GM19328 (cell line): ENCODE data around the gene FIBCD1.
"Not testable (repeated sequence)": the region's sequence is repeated elsewhere in the genome, so short reads cannot be mapped to it uniquely, and the experiment has no call there.

Source experiments
- ATAC-seq: cut with Tn5 transposase; IDR thresholded peaks from one replicate; pipeline ENCODE4 v1.9.1; 2021; ENCODE audit warnings: mild to moderate bottlenecking, moderate library complexity; ENCODE audit not compliant: unreplicated experiment

The FIBCD1 gene

DNA sequence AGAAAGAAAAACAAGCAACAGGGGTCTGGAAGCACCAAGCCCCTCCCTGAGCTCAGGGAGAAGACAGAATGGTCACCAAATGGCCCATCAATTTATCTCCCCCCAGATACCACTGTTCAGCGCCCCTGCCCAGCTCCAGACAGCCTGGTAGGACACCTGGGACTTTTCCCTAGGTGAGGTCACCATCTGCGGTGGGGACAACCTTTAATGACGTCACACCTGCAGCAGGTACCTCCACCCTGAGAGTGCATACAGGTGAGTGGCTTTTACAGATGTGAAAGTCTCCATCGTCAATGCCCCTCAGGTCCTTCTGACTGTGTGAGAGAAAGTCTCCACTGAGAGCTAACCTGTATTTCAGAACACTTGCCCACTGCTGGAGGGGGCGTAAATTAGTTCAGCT lies 35.6 kb upstream of the FIBCD1 start:
- ATAC-seq: no peak

DNA sequence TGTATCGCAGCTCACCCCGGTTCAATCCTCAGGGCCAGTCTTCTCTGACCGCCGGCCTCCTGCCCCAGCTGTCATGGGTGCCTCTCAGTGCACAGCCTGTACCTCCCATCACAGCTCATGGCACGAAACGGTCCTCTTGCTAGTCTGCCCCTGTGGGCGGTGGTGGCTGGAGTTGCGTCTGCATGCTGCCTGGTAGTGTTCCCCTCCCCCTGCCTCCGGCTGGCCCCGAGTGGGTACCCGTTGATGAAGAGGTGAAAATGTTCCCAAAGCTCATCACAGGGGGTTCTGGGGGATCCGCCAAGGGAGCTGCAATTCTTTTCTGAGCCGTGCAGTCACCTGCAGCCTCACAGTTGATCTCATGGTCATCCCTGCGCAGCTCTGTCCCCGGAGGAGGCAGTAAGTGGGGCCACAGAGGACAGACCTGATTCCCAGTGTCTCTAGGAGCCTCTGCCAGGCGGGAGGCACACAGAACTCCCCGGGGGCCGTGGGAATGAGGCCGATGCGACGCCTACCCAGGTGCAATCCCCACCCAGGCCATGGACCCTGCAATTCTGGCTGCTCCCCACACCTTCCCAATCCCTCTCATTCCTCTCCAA lies 34.7 kb upstream of the FIBCD1 start:
- ATAC-seq: no peak

DNA sequence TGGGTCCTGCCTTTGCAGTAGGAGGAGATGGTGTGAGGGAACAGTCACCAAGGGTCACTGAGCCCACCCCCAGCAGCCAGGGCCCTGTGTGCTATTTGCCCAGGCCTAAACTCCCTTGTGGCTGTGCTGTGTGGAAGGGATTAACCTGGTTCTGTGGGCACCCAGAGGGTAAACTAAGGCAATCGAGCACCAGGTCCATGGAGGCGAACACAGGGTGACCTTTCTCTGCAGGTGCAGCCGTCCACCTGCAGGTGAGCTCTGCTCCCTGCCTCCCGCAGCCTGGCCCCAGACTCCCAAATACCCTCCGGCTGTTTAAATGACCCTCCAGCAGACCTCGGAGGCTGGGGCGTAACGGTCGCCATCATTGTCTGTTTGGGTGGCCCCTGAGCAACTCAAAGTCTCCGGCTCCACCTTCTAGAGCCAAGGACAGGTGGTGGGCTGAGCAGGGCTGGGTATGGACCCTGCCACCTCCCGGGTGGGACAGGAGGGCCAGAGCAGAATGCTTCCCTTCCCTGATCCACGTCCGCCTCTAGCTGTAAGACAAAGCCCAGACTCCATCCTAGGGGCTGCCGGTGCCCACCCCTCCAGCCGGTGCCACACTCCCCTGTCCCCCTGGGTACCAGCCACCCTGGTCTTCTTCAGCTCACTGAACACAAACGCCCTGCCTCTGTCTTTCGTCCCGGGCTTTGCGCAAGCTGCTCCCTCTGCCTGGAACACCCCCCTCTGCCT lies 34.1 kb upstream of the FIBCD1 start:
- ATAC-seq: no peak

DNA sequence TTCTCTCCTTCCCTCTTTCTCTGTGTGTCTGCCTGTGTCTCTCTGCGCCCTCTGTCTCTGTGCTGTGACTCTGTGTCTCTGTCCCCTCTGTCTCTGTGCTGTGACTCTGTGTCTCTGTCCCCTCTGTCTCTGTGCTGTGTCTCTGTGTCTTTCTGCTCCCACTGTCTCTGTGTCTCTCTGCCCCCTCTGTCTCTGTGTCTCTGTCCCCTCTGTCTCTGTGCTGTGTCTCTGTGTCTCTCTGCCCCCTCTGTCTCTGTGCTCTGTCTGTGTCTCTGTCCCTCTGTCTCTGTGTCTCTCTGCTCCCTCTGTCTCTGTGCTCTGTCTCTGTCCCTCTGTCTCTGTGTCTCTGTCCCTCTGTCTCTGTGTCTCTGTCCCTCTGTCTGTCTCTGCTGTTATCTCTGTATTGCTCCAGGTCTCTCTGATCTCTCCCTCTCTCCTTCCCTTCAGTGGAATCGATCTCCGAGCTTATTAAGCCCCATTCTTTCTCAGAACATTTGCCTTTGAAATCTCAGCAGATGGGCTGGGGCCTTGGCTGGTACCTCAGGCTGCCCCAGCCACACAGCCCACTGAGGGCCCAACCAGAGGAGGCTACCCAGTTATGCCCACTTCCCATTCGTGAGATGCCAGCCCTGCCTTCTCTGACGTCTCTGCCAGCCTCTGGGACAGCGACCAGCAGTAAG lies 33.4 kb upstream of the FIBCD1 start:
- no peak for ATAC-seq

DNA sequence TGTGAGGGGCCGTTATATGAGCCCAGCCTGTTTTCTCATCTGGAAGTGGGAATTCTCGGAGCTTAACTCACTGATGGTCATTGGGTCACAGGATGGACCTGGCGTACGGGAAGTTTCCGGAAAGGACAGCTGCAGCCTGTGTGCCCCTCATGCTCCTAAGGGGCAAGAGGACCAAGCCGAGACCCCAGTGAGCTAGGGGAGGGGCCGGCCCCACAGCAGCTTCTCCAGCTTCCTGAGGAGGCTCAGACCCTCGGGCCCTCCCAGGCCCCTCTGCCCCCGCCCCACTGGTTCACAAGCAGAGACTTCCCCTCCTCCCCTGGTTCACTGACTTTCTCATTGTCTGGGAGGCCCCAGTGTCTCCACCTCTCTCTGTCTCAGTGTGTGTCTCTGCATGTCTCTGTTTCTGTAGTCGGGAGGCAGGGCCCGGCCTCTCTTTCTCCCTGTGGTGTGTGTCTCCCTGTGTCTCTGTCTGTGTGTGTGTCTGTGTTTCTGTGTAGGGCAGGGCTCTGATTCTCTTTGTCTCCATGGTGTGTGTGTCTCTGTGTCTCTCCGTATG lies 32.3 kb upstream of the FIBCD1 start:
- ATAC-seq: no peak

DNA sequence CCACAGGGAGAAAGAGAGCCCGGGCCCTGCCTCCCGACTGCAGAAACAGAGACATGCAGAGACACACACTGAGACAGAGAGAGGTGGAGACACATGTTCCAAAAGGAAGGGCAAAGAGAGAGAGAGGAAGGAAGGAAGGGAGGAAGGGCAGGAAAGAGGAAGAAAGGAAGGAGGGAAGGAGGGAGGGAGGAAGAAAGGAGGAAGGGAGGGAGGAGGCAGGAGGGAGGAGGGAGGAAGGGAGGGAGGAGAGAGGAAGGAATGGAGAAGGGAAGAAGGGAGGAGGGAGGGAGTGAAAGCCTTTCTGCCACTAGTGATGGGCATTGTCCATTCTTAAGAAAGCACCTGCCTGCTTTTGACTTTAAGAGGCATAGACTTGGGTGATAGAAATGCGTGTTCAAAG lies 31.8 kb upstream of the FIBCD1 start:
- ATAC-seq: no peak

DNA sequence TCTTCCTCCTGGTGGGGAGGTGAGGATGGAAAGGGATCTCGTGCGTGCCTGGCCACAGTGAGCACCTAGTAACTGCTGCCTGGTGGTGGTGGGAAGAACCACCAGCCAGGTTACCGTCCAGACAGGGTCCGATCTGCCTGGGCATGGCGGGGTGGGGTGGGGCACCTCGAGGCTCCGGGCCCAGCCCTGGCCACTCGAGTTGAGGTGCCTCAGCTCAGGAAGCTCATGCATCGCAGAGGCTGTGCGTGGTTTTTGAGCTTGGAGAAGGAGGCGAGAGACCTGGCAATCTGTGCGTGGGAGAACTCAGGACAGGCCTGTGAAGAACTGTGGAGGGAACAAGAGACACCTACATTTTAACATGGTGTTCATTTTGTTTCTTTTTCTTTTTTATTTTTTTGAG lies 31.0 kb upstream of the FIBCD1 start:
- ATAC-seq: no peak

DNA sequence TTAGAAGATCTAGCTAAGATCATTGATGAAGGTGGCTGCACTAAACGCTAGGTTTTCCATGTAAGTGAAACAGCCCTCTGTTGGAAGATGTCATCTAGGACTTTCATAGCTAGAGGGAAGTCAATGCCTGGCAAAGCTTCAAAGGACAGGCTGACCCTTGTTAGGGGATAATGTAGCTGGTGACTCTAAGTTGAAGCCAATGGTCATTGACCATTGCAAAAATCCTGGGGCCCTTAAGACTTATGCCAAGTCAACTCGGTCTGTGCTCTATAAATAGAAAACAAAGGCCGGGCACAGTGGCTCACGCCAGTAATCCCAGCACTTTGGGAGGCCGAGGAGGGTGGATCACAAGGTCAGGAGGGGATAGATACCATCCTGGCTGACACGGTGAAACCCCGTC lies 26.6 kb upstream of the FIBCD1 start:
- no peak for ATAC-seq

DNA sequence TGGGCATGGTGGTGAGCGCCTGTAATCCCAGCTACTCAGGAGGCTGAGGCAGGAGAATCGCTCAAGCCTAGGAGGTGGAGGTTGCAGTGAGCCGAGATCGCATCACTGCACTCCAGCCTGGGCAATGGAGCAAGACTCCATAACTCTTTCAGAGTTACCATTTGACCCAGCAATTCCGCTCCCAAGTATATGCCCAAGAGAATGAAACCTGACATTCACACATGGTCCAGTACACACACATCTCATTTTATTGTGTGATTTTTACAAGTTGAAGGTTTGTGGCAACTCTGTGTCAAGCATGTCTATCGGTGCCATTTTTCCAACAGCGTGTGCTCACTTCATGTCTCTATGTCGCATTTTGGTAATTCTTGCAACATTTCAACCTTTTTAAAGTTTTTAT lies 24.9 kb upstream of the FIBCD1 start:
- no peak for ATAC-seq

DNA sequence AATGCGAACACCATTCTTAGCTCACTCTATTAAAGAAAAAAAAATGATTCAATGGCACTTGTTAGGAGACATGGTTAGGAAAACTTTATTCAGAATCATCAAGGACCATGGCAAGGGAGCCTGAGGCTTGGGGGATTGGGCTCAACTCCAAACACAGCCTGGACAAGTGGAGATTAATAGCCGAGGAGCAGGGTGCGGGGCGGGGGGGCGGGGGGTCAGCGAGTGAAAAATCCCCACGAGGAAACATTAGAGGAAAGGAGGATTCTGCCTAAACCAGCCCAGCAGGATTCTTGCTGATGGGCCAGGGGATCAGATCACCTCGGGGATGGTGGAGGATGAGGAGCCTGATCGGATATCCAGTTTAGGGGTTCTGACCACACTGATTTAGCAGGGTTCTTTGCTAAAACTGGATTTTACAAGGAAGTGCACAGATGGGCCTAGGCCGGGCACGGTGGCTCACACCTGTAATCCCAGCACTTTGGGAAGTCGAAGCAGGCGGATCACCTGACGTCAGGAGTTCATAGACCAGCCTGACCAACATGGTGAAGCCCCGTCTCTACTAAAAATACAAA lies 24.4 kb upstream of the FIBCD1 start:
- no peak for ATAC-seq

DNA sequence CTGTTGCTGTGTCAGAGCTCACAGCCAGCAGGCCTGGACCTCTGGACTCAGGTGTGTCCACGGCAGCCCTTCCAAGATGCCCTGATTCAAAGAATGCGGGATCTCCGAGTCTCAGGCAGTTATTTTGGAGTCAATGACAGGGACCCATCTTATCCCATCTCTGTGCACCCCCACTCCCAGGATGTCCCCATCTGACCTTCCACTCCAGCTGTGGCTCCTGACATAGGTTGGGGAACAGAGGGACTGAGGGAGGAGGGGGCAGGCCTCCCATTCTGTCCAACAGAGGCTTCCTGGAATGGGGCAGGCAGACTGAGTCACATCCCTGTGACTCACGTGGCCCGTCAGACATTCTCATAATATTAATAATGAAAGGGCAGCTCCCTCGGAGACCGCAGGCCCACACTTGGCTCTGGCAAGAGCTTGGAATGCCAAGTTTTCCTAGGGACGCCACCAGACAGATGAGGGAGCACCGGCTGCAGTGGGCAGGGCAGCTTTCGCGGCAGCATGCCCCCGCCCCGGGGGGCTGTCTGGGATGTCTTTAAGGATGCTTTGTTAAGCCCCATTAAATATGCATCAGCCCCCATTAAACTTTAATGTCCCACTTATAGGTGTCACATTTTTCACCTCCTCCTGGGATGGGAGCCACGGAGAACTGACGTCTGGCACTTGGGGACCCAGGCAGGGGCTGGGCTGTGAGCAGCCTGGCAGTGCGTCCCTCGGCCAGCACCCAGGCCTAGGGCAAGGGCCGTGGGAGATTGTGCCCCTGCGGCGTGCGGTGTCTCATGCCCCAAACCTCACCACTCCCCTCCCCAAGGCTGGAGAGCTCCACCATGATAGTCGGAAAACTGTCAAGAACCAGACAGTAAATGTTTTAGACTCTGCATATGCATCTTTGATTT lies 23.6 kb upstream of the FIBCD1 start:
- no peak for ATAC-seq

DNA sequence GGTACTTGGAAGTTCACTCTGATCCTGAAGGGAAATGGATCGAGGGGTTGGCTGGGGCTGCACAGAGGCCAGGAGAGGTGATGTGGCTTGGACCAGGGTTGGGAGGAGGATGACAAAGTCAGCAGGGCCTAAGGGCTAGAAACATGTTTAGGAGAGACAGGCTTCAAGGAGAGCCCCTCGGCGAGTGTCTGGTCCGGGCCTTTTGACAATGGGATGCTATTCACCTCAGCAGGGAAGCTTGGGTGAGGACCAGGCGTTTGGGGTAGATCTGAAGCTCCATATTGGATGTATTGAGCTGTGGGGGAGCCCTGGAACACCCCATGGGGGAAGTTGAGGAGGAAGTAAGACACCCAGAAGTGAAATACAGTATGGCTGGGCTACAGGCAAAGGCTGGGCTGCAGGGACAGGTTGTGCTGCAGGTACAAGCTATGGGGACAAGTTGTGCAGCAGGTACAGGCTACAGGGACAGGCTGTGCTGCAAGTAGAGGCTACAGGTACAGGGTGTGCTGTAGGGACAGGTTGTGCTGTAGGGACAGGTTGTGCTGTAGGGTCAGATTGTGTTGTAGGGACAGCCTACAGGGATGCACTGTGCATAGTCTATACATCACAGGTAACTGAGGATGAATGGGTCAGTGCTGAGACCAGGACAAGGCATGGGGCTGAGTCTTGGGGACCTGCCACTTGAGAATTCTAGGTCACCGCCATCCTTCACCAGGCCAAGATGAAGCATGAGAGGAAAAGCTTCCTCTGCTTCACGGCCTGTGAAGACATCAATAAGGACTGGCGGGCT lies 22.7 kb upstream of the FIBCD1 start:
- no peak for ATAC-seq

DNA sequence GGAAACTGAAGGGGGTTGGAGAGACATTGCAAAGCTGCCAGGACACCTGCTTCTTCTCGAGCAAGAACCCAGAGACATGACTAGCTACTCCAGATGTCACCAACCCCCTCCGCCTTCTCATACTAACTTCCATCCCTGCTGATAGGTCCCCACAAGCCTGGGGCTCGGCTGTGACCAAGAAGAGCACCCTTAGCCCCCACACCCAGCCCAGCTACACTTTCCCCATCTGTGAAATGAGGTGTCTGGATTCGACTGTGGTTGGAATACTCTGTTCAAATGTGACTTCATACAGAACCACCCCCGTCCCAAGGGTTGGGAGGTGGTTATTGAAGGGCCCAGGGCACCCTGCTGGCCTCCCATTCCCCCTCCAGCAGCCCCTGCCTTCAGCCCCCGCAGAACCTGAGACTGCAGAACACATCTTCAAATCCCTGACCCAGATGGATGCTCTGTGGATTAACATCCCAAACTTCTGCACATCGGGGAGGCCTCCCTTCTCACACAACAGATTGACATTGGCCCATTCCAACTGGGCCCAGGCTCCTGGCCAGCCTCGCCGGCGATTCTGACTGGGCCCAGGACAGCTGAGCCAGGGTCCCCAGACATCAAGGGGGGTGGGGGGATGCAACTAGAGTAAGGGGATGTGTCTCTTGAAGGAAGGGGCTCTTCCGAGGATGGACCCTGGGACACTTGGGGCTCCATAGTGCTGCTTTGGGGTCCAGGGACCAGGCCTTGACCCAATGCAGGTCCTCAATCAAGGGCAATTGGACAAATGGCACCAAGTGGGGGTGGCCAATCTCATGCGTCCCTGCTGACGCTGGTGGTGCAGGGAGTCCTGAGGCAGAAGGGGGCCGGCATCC lies 21.7 kb upstream of the FIBCD1 start:
- ATAC-seq: no peak

DNA sequence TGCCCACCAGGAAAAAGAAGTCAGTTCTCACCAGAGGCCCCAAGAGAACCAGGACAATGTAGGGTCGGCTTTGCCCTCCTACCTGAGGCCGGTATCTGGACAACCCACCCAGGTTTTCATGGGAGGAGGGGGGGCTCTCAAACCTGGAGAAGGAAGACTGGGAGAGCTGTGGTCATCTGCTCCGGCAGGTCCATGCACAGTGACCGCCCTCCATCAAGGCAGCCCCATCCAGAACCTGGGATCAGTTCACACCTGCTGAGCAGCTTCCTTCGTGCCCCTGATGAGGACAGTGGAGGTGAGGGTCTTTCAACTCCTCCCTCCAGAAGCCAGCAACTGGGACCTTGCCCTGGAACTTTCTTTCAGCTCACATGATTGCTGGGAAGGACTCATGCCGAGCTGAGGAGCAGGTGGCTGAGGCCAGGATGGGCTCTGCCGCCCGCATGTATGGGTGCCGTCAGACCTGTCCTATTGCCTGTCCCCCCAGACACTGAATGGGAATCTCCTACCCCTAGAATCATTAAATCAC lies 20.8 kb upstream of the FIBCD1 start:
- no peak for ATAC-seq

DNA sequence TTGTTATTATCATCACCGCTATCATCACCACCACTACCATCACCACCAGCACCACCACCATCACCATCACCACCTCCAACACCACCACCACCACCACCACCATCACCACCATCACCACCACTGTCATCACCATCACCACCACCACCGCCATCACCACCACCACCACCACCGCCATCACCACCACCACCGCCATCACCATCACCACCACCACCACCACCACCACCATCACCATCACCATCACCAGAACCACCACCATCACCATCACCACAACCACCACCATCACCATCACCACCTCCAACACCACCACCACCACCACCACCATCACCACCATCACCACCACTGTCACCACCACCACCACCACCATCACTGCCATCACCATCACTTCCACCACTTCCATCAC lies 19.5 kb upstream of the FIBCD1 start:
- ATAC-seq: not testable (repeated sequence)

DNA sequence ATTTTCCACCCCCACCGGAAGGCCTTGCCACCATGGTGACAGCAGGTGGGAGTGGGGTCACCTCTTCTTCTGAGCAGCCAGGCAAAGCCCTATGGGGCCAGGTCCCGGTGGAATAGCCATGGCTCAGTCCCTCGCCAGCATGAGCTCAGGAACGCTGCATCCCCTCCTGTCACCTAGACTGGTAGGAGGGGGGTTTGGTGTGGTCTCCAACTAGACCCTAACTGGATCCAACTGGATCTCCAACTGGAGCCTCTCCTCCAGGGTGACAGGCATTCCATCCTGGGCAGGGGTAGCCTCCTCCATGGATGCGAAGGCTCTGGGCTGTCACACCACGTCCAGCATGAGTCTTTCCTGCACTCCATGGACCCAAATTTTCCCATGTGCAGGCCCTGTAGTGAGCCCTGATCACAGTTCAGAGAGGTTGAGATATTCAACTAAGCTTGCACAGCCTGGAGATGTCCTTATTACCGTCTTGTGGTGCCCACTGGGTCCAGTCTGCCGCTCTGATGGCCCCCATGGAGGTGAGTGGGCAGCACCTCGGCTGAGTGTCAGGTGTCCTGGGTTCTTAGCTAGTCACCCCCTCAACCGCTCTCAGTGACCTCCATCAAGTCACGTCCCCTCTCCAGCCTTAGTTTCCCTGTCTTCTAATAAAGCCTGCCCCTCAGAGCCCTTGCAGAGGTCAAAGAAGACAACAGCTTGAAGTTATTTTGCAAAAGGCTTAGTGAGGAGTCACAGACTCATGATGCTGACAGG lies 18.6 kb upstream of the FIBCD1 start:
- no peak for ATAC-seq

DNA sequence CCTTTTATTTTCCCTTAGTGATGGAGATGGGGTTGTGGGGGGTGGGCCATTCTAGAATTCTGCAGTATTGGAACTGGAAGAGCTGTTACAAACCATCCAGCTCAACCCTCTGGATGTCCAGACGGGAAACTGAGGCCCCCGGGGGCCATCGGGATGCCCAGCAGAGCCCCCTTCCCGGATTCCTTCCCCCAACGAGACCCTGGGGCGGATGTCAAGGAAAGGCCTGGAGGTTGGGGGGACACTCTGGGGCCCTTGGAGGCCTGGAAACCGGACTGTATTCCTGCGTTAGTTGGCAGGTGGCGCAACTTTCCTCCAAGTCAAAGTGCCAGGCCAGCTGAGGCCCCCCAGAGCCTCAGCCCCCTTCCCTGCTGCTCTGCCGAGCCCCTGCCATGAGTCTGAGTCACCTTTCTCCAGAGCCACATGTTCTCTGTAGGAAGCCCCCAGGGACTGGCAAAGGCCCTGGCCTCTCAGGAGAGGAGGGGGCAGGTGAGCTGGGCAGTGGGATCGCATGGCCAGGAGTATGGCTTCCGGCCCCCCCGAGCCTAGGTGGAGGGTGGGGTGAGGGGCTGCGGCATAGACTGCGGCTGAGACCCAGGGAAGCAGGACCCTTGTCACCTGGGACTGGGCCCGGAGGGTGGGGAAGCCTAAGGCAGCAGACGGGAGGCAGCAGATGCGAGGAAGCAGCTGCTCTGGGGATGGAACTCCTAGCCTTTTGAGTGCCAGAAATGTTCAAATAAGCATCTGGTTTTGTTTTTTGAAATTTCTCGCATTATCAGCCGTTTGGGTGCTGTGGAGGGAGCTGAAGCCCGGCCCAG lies 17.8 kb upstream of the FIBCD1 start:
- ATAC-seq: no peak
